Measurements from ENCODE around the gene NEU2.

Gene NEU2

GRCh38 chr2:233032551-233033320, at the start of gene NEU2:
TSS of gene NEU2 (plus strand) at chr2:233032672. CDS start at chr2:233032672, 0 bp downstream.
- no peak for DNase-seq

- DNase-seq: no peak
Observed at GRCh38 chr2:232982926-232983668, 49.4 kb upstream of the NEU2 start.

GRCh38 chr2:232983669-232984140, 48.8 kb upstream of the NEU2 start:
- DNase-seq: no peak

- DNase-seq: no peak
Observed at GRCh38 chr2:232984451-232985207, 47.8 kb upstream of the NEU2 start.

- DNase-seq: no peak
Observed at GRCh38 chr2:232986155-232986554, 46.3 kb upstream of the NEU2 start.

- no peak for DNase-seq
Observed at GRCh38 chr2:232993231-232993821, 39.1 kb upstream of the NEU2 start.

- no peak for DNase-seq
Observed at GRCh38 chr2:232994446-232994845, 38.0 kb upstream of the NEU2 start.

GRCh38 chr2:232997749-232998665, 34.5 kb upstream of the NEU2 start:
- no peak for DNase-seq

- DNase-seq: no peak
Observed at GRCh38 chr2:232998666-232998985, 33.8 kb upstream of the NEU2 start.

GRCh38 chr2:232999354-232999753, 33.1 kb upstream of the NEU2 start:
- DNase-seq: no peak

GRCh38 chr2:233000886-233001750, 31.4 kb upstream of the NEU2 start:
- DNase-seq: no peak

- DNase-seq: no peak
Observed at GRCh38 chr2:233002829-233003657, 29.4 kb upstream of the NEU2 start.

GRCh38 chr2:233003658-233004555, 28.6 kb upstream of the NEU2 start:
- no peak for DNase-seq

GRCh38 chr2:233005096-233005495, 27.4 kb upstream of the NEU2 start:
- DNase-seq: no peak

GRCh38 chr2:233006648-233007047, 25.8 kb upstream of the NEU2 start:
- no peak for DNase-seq

- no peak for DNase-seq
Observed at GRCh38 chr2:233007270-233007669, 25.2 kb upstream of the NEU2 start.

GRCh38 chr2:233007739-233008138, 24.7 kb upstream of the NEU2 start:
- no peak for DNase-seq

- no peak for DNase-seq
Observed at GRCh38 chr2:233009661-233010060, 22.8 kb upstream of the NEU2 start.
